ENCODE data around the gene INSIG2.

DNA sequence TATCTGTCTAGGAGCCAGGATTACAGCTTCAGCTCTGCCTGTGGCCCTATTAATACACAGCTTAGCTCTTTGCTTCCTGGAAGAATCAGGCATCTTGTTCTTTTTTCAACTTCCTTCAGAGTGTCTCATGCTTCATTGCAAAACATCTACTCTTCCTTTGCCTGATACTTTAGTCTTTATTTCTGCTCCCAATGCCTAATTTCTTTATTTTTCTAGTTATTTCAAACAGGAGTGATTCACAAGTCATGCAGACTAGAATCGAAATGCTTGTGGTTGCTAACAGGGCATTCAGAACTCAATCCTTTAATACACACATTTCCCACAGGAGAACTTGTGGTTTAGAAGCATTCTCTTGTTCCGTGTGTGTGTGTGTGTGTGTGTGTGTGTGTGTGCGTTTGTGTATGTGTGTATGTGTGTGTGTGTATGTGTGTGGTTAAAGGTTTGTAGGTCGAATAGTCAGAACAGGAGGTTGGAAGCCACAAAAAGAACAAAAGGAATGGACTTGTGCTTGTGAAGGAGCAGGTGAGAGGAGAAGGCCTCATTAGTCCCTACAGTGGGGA lies 28.3 kb upstream of the INSIG2 start:
- TF ChIP-seq, protein P1, sequence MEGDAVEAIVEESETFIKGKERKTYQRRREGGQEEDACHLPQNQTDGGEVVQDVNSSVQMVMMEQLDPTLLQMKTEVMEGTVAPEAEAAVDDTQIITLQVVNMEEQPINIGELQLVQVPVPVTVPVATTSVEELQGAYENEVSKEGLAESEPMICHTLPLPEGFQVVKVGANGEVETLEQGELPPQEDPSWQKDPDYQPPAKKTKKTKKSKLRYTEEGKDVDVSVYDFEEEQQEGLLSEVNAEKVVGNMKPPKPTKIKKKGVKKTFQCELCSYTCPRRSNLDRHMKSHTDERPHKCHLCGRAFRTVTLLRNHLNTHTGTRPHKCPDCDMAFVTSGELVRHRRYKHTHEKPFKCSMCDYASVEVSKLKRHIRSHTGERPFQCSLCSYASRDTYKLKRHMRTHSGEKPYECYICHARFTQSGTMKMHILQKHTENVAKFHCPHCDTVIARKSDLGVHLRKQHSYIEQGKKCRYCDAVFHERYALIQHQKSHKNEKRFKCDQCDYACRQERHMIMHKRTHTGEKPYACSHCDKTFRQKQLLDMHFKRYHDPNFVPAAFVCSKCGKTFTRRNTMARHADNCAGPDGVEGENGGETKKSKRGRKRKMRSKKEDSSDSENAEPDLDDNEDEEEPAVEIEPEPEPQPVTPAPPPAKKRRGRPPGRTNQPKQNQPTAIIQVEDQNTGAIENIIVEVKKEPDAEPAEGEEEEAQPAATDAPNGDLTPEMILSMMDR (IDR thresholded peaks at IDR 0.05): no peak
- TF ChIP-seq EZH2 (IDR thresholded peaks at IDR 0.05): no peak

Measured in neural progenitor cell (in vitro differentiated cells).